NT2/D1 (cell line): ENCODE results near the gene SCARB1.

Experiments
- DNase-seq: peaks from one replicate; pipeline ENCODE4 v3.0.0-alpha.2; 2011; ENCODE audit warnings: low read depth, low spot score
- H3K27me3 ChIP-seq: 2 replicates; pipeline ENCODE4 v1.6.0; 2011; ENCODE audit warnings: mild to moderate bottlenecking; ENCODE audit not compliant: insufficient read length, insufficient read depth
- H3K36me3 ChIP-seq: 2 replicates; pipeline ENCODE4 v1.6.1; 2011; ENCODE audit warnings: mild to moderate bottlenecking, low read length, mixed read lengths; ENCODE audit not compliant: insufficient read depth, insufficient read length
- H3K4me1 ChIP-seq: 2 replicates; pipeline ENCODE4 v1.5.1; 2011; ENCODE audit not compliant: insufficient read depth, insufficient read length
- H3K4me3 ChIP-seq: 2 replicates; pipeline ENCODE4 v1.5.1; 2011; ENCODE audit warnings: low read depth; ENCODE audit not compliant: insufficient read length
- H3K9ac ChIP-seq: 2 replicates; pipeline ENCODE4 v1.6.0; 2011; ENCODE audit warnings: low read depth; ENCODE audit not compliant: insufficient read length
- H3K9me3 ChIP-seq: 2 replicates; pipeline ENCODE4 v1.5.1; 2011; ENCODE audit warnings: mild to moderate bottlenecking, low read length; ENCODE audit not compliant: insufficient read depth
- SUZ12 ChIP-seq: IDR thresholded peaks from 2 replicates; pipeline ENCODE4 v1.6.1; 2011; ENCODE audit not compliant: insufficient read length, insufficient read depth; ENCODE audit errors: extremely low read depth
- YY1 ChIP-seq: IDR thresholded peaks from 2 replicates; pipeline ENCODE4 v1.6.1; 2011; ENCODE audit not compliant: insufficient read length, insufficient read depth
- ZNF274 ChIP-seq: IDR thresholded peaks from 2 replicates; pipeline ENCODE4 v1.6.1; 2011; ENCODE audit warnings: mild to moderate bottlenecking, low read depth, low read length

SCARB1 gene

DNA sequence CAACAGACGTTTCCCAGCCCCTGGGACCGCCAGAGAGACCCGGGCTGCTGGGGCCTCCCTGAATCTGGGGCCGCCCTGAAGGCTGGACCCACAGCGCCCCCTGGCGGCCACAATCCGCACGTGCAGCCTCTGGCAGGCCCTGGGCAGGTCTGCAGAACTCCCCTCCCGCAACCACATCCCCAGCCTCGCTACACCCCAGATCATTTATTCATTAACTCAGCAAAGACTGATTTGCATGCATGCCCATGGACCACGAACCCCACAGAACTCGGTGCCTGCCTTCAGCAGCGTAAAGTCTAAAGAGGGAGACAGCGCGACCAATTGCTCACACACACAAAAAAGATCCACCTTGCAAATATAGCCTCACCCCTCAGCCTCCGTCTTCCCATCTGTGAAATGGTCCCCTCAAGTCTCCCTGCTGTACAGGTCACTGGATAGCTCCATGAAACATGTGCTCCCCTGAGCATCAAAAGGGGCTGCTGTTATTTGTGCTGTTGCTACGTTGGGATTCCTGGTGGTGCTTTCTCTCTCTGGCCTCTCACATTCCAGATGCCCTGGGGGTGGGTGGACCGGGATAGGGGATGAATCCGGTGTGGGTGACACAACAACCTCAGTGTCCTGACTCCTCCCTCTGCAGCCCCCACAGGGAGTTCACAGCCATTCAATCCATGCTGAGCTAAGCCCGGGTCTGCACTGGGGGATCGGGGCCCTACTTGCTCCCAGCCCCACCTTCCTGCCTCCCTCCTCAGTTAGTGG is 96.4 kb downstream of the SCARB1 start:
- Histone ChIP-seq H3K9me3 (peaks cover 36% of the 10 kb centered on the region), H3K4me3 (no peak overlapping the region), H3K36me3 (no peaks in the 10 kb centered on the region), H3K27me3 (peaks cover 15% of the 10 kb centered on the region), H3K4me1 (peaks cover 14% of the 10 kb centered on the region), H3K9ac (no peak overlapping the region)
- DNase-seq: peak; percentile 69
- TF ChIP-seq YY1 (no peak), ZNF274 (no peak), SUZ12 (no peak)

DNA sequence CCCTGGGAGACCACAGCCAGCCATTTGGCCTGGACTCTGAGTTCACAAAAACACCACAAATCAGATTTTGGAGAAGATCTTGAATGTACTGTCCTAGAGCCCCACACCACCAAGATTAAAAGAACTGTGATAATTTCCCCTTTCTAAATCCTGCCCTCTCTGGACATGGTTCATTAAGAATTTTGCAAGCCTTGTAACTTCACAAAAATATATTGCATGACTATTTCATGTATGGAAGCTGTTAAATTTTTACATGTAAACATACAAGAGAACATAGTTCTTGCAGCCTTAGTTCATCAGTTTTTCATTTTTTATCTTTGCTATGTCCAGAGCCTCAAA is 97.0 kb downstream of the SCARB1 start:
- no peak for TF ChIP-seq YY1
- TF ChIP-seq ZNF274: no peak
- TF ChIP-seq SUZ12: no peak

DNA sequence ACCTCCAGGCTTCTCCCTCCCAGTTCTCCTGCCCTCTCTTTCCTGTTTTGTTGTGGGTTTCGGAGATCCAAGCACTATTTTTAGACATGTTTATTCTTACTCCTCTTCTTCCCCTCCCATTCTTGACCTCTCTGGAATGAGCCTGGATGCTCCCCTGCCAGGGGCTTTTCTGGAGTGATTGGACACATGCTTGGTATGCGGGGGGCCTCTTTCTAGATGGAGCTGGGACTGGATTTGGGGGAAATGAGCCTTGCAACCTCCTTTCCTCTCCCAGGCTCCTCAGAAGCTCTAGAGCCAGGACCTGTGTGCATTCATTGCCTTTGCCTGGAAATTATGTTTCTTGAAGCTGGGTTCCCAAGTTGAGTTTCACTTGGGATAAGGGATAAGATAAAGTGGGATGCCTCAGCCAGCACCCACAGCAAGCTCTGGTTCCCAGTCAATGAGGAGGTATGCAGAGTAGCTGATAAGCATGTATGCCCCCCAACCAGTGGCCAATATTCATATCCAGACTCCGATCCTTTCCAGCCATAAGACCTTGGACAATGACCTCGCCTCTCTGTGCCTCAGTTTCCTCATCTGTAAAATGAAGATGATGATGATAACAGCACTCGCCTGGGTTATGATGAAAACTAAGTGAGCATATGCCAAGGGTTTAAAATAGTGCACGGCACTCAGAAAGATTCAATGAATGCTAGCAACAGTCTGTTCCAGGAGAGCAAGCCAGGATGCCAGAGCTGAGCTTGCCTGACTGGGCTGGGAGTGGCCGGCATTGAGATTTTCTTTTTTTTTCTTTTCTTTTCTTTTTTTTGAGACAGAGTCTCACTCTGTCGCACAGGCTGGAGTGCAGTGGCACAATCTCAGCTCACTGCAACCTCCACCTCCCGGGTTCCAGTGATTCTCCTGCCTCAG is 97.8 kb downstream of the SCARB1 start:
- Histone ChIP-seq H3K9ac (no peak overlapping the region), H3K36me3 (no peaks in the 10 kb centered on the region), H3K9me3 (peaks cover 38% of the 10 kb centered on the region), H3K4me3 (no peak overlapping the region), H3K27me3 (peaks cover 2% of the 10 kb centered on the region), H3K4me1 (peaks cover 14% of the 10 kb centered on the region)
- TF ChIP-seq SUZ12 (no peak), YY1 (no peak), ZNF274 (no peak)
- DNase-seq: no peak

More for the DNA sequence above, 97.0 kb downstream of the SCARB1 start:
- peaks cover 38% of the 10 kb centered on the region for H3K9me3 ChIP-seq
- peaks cover 11% of the 10 kb centered on the region for H3K27me3 ChIP-seq
- H3K9ac ChIP-seq: no peak overlapping the region
- DNase-seq: no peak
- H3K36me3 ChIP-seq: no peaks in the 10 kb centered on the region
- no peak overlapping the region for H3K4me3 ChIP-seq
- peaks cover 14% of the 10 kb centered on the region for H3K4me1 ChIP-seq

DNA sequence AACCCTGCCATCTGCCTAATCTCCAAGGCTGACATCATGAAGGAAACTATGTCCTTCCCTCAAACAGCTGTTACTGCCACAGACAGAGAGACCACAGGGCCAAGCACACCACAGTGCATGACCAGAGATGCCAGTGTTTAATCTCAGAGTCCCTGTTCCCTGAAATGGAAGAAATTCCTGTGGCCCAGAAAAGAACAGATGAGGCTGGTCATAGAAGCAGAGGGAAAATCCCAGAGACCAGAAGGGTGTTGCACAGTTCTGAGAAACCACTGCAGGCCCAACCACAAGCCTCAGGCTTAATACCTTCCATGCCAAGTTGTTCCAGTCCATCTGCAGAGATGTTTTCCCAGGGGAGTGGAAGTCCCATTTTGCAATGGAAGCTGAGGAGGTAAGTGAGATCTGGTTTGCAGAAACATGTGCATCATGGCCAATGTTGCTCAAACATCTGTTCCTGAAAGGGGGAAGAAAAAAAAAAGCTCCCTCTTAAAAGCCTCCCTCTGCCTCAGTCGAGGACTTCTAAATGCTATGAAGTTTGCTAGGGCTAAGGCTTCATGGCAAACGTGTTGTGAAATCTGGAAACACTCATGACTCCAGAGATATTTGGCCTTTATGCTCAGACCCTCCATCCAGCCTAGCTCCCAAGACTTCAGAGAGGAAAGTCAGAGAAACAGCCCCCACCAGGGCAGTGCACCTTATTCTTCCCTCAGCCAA is 98.6 kb downstream of the SCARB1 start:
- H3K4me1 ChIP-seq: peaks cover 16% of the 10 kb centered on the region
- H3K9ac ChIP-seq: no peak overlapping the region
- H3K4me3 ChIP-seq: no peak overlapping the region
- H3K36me3 ChIP-seq: no peaks in the 10 kb centered on the region
- no peak for TF ChIP-seq ZNF274
- no peak for TF ChIP-seq YY1
- no peak for TF ChIP-seq SUZ12
- H3K9me3 ChIP-seq: peaks cover 38% of the 10 kb centered on the region
- DNase-seq: no peak
- H3K27me3 ChIP-seq: no peaks in the 10 kb centered on the region

DNA sequence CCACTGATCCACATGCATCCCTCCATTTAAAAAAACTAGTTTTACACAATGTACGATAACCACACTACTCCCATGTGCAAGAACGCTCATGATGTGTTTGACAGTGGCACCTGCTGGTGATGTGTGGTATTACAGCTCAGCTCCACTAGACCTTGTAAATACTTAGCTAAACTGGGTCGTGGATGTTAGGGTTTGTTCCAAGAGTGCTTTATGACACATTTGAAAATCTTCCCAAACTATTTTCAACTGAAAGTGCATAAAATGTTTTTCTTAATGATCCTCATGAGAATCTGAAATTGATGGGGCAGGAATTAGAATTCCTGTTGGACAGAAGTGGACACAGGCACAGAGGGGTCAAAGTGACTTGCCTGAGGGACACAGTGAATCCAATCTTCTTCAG is 99.2 kb downstream of the SCARB1 start:
- H3K4me1 ChIP-seq: peaks cover 16% of the 10 kb centered on the region
- TF ChIP-seq YY1: no peak
- no peak for DNase-seq
- H3K27me3 ChIP-seq: no peaks in the 10 kb centered on the region
- no peaks in the 10 kb centered on the region for H3K36me3 ChIP-seq
- peaks cover 38% of the 10 kb centered on the region for H3K9me3 ChIP-seq
- H3K4me3 ChIP-seq: no peak overlapping the region
- no peak overlapping the region for H3K9ac ChIP-seq

DNA sequence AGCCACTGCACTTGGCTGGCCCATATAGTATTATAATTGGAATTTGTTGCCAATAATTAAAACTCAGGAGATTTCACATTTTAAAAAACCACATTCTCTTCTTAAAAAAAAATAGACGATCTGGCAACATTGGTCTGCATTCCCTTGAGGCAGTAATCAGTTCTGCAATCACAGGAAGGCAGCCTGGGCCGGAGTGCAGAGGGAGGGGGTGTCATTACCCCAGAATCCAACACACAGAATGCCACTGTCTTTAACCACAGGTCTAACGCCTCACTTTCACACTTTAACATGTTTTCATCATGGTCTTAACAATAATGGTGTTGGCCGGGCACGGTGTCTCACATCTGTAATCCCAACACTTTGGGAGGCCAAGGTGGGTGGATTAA is 100.1 kb downstream of the SCARB1 start:
- Histone ChIP-seq H3K4me3 (no peak overlapping the region), H3K9ac (no peak overlapping the region), H3K9me3 (peaks cover 38% of the 10 kb centered on the region), H3K4me1 (peaks cover 18% of the 10 kb centered on the region), H3K27me3 (no peaks in the 10 kb centered on the region), H3K36me3 (no peaks in the 10 kb centered on the region)
- TF ChIP-seq ZNF274 (no peak), SUZ12 (no peak), YY1 (no peak)
- DNase-seq: no peak
